ENCODE results near the gene CSF3.
"Not testable (repeated sequence)": the region's sequence is repeated elsewhere in the genome, so short reads cannot be mapped to it uniquely, and the experiment has no call there.

CSF3 gene

DNA sequence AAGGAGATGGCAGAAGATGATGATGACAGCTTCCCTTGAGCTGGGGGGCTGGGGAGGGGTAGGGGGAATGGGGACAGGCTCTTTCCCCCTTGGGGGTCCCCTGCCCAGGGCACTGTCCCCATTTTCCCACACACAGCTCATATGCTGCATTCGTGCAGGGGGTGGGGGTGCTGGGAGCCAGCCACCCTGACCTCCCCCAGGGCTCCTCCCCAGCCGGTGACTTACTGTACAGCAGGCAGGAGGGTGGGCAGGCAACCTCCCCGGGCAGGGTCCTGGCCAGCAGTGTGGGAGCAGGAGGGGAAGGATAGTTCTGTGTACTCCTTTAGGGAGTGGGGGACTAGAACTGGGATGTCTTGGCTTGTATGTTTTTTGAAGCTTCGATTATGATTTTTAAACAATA lies 17.7 kb upstream of the CSF3 start:
- no peak for DNase-seq (ENCODE audit: low spot score)

DNA sequence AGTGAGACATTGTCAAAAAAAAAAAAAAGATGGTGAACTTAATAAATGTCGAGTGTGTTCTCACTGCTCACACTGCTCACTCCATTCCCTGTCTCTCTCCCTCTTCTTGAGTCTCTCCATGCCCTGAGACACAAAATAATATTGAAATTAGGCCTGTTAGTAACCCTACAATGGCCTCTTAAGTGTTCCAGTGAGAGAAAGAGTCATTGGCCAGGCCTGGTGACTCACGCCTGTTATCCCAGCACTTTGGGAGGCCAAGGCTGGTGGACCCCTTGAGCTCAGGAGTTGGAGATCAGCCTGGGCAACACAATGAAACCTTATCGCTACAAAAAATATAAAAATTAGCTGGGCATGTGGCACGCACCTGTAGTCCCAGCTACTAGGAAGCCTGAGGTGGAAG lies 16.2 kb upstream of the CSF3 start:
- no peak for DNase-seq (ENCODE audit: low spot score)

DNA sequence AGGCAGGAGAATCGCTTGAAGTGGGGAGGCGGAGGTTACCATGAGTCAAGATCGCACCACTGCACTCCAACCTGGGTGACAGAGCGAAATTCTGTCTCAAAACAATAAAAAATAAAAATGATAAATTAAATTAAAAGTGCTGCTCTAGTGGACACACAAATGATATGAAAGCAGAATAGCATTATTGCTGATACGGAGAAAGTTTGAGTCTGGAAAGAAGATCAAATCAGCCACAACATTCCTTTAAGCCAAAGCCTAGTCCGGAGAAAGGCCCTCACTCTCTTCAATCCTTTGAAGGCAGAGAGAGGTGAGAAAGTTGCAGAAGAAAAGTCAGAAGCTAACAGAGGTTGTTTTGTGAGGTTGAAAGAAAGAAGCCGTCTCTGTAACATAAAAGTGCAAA lies 15.1 kb upstream of the CSF3 start:
- DNase-seq (ENCODE audit: low spot score) = no peak

DNA sequence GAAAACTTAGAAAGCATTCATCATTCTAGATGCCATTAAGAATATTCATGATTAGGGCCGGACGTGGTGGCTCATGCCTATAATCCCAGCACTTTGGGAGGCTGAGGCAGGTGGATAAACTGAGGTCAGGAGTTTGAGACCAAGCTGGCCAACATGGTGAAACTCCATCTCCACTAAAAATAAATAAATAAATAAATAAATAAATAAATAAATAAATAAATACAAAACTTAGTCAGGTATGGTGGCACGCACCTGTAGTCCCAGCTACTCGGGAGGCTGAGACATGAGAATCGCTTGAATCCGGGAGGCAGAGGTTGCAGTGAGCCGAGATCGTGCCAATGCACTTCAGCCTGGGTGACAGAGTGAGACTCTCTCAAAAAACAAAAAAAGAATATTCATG lies 13.9 kb upstream of the CSF3 start:
- DNase-seq (ENCODE audit: low spot score) = not testable (repeated sequence)

DNA sequence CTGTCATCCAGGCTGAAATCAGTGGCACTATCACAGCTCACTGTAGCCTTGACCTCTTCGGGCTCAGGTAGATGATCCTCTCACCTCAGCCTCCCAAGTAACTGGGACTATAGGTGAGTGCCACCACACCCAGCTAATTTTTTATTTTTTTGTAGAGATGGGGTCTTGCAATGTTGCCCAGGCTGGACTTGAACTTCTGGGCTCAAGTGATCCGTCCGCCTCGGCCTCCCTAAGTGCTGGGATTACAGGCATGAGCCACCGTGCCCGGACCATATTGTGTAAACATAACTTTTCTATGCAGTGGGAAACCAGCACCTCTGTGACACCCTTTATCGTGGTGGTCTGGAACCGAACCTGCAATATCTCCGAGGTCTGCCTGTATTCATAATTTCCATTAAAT lies 11.2 kb upstream of the CSF3 start:
- DNase-seq (ENCODE audit: low spot score) = no peak

DNA sequence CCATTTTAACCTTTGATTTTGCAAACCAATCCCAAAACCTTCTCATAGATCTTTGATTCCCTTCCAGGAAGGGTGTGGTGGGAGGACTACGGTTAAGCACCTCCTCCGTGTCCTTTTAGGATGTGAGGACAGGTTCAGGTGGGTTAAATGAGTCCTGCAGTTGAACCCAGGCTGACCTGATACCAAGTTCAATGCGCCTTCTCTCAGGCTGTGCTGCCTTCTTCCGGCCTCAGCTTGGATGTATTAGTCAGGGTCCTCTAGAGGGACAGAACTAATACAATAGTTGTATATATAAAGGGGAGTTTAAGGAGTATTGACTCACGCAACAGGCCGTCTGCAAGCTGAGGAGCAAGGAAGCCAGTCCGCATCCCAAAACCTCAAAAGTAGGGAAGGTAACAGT lies 10.5 kb upstream of the CSF3 start:
- DNase-seq (ENCODE audit: low spot score) = no peak

DNA sequence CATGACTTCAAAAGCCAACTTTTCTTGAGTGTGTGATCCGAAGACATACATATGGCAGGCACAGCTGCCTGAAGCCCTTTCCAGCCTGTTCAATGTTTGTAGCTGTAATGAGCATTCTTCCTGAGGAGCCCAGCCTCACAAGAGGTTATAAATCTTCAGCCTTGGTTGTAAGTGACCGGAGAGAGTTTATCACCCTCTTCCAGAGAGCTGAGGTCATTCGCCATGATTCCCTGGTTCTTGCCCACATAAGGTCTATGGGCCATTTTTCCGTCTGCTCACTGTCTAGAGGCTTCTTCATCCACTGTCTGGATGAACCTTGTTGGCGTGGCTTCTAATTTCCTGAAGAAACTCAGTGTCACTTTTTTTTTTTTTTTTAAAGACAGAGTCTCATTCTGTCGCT lies 9.7 kb upstream of the CSF3 start:
- no peak for DNase-seq (ENCODE audit: low spot score)

DNA sequence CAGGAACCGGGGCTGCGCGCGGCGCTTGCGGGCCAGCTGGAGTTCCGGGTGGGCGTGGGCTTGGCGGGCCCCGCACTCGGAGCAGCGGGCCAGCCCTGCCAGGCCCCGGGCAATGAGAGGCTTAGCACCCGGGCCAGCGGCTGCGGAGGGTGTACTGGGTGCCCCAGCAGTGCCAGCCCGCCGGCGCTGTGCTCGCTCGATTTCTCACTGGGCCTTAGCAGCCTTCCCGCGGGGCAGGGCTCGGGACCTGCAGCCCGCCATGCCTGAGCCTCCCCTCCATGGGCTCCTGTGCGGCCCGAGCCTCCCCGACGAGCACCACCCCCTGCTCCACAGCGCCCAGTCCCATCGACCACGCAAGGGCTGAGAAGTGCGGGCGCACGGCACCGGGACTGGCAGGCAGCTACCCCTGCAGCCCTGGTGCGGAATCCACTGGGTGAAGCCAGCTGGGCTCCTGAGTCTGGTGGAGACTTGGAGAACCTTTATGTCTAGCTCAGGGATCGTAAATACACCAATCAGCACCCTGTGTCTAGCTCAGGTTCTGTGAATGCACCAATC lies 4.2 kb upstream of the CSF3 start:
- DNase-seq (ENCODE audit: low spot score) = not testable (repeated sequence)

DNA sequence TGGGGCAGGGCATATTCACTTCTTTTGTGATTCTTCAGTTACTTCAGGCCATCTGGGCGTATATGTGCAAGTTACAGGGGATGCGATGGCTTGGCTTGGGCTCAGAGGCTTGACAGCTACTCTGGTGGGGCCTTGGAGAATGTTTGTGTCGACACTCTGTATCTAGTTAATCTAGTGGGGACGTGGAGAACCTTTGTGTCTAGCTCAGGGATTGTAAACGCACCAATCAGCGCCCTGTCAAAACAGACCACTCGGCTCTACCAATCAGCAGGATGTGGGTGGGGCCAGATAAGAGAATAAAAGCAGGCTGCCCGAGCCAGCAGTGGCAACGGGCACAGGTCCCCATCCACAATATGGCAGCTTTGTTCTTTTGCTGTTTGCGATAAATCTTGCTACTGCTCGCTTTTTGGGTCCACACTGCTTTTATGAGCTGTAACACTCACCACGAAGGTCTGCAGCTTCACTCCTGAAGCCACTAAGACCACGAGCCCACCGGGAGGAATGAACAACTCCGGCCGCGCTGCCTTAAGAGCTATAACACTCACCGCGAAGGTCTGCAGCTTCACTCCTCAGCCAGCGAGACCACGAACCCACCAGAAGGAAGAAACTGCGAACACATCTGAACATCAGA lies 3.1 kb upstream of the CSF3 start:
- DNase-seq (ENCODE audit: low spot score) = not testable (repeated sequence)

DNA sequence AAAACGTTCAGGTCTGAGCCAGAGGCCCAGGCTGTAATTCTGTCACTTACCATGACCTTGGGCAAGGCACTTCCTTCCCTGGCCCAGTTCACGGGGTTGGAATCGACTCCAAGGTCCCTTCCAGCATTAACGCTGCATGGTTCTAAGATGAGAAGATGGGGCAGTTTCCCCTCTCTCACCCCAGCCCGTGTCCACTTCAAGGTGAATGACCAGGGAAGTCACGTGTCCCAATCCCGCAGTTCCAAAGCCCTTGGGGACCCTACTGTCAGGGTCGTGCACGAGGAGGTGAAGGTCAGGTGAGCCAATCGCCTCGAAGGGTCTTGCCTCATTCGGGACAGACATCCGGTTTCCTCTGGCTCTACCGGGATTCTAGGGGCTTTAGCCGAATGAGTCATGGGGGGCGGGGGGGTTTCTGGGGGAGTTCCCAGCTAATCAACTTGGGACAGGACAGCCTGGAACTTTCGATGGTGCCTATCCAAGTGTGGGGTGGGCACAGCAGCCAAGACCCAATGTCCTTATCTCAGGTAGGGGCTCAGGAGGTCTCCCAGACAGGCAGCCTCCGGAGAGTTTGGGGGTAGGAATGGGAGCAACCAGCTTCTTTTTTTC lies 762 bp upstream of the CSF3 start:
- no peak for DNase-seq (ENCODE audit: low spot score)

DNA sequence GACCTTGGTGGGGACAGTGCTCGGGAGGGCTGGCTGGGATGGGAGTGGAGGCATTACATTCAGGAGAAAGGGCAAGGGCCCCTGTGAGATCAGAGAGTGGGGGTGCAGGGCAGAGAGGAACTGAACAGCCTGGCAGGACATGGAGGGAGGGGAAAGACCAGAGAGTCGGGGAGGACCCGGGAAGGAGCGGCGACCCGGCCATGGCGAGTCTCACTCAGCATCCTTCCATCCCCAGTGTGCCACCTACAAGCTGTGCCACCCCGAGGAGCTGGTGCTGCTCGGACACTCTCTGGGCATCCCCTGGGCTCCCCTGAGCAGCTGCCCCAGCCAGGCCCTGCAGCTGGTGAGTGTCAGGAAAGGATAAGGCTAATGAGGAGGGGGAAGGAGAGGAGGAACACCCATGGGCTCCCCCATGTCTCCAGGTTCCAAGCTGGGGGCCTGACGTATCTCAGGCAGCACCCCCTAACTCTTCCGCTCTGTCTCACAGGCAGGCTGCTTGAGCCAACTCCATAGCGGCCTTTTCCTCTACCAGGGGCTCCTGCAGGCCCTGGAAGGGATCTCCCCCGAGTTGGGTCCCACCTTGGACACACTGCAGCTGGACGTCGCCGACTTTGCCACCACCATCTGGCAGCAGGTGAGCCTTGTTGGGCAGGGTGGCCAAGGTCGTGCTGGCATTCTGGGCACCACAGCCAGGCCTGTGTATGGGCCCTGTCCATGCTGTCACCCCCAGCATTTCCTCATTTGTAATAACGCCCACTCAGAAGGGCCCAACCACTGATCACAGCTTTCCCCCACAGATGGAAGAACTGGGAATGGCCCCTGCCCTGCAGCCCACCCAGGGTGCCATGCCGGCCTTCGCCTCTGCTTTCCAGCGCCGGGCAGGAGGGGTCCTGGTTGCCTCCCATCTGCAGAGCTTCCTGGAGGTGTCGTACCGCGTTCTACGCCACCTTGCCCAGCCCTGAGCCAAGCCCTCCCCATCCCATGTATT lies 1.1 kb downstream of the CSF3 start:
- no peak for DNase-seq (ENCODE audit: low spot score)

DNA sequence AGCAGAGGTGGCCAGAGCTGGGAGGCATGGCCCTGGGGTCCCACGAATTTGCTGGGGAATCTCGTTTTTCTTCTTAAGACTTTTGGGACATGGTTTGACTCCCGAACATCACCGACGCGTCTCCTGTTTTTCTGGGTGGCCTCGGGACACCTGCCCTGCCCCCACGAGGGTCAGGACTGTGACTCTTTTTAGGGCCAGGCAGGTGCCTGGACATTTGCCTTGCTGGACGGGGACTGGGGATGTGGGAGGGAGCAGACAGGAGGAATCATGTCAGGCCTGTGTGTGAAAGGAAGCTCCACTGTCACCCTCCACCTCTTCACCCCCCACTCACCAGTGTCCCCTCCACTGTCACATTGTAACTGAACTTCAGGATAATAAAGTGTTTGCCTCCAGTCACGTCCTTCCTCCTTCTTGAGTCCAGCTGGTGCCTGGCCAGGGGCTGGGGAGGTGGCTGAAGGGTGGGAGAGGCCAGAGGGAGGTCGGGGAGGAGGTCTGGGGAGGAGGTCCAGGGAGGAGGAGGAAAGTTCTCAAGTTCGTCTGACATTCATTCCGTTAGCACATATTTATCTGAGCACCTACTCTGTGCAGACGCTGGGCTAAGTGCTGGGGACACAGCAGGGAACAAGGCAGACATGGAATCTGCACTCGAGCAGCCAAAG lies 2.3 kb downstream of the CSF3 start:
- DNase-seq (ENCODE audit: low spot score) = no peak

DNA sequence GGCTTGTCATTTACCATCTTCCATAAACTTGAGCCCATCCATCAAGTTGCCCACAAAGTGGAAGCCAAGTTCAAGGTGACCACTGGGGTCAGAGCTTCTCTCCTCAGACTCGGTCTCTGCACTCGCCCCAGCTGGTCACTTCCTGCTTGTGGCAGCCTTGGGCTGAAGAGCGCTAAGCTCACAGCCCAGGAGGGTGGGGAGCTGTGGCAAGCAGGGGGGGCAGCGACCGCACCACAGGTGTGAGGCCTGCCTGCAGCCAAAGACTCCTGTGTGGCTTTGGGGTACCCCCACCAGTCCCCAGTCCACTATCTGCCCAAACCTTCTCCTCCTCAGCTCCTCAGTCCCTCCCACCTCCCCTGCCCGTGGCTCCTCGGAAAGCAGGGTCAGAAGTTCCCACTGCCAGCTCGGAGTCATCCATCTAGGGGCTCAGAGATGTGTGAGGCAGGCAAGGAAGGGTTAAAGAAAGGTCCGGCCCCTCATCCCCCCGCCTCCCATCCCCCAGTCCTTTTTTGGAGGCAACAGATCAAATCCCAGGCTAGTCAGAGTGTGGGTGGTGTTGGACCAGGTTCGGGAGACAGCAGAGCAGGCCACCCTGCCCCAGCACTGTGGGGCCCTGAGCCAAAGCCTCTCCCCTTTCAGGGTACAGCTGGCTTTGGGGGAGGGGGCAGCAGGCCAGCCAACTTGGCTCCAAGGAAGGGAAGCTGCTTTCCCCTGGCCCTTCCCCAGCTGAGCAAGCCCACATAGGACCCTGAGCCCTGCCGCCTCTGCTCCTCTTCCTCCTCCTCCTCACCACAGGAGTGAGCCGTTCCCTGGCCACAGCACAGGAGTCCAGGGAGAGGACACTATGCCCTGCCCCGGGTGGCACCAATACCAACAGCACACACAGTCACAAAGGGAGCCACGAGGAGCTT lies 3.2 kb downstream of the CSF3 start:
- no peak for DNase-seq (ENCODE audit: low spot score)

DNA sequence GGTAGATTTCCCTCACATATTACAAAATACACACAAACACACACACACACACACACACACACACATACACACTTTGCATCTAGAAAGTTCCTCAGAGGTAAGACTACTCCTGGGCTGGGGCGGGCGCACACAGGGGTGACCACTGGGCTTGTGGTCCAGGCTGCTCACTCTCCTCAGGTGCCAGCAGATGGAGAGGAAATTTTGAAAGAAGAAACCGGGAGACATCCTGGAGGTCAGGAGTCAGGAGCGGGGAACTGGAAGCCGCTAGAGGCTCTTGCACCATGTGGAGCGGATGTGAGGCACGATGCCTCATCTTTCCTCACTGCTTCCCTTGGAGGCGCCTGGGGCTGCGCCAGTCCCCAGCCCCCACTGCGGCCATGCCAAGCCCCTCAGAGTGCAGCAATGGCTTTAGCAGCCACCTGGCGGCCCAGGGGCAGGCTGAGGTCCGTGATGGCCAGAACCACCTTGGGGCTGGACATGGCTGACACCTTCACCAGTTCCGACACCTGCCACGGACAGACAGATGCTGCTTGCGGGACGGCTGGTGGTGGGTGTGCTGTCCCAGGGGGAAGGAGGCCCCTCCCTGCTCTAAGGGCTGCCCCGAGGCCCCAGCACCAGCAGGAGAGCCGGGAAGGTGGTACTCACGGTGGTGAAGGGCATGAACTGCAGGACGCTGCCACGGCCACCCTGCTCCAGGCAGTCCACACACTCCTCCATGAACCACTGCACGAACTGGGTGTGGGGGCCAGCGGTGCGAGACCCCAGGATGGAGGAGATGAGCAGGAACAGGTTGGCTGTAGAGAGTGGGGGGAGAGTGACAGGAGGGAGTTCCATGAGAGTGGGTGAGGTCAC lies 4.1 kb downstream of the CSF3 start:
- DNase-seq (ENCODE audit: low spot score) = no peak

DNA sequence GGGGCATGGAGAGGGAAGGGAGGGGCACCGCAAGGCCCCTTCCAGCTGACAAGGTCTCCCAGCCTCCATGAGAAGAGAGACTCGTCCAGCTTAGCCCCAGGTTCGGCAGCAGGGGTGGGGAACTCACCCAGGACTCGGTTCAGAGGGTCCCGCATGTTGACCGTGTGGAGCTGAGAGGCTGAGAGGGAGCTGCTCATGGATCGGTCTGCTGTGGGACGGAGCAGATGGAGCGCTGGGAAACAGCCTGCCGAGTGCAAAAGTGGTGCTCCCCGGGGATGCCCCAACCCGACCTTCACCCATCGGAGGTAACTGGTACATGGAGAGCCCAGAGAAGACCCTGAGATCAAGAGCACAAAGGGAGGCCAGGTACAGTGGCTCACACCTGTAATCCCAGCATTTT lies 4.9 kb downstream of the CSF3 start:
- no peak for DNase-seq (ENCODE audit: low spot score)

DNA sequence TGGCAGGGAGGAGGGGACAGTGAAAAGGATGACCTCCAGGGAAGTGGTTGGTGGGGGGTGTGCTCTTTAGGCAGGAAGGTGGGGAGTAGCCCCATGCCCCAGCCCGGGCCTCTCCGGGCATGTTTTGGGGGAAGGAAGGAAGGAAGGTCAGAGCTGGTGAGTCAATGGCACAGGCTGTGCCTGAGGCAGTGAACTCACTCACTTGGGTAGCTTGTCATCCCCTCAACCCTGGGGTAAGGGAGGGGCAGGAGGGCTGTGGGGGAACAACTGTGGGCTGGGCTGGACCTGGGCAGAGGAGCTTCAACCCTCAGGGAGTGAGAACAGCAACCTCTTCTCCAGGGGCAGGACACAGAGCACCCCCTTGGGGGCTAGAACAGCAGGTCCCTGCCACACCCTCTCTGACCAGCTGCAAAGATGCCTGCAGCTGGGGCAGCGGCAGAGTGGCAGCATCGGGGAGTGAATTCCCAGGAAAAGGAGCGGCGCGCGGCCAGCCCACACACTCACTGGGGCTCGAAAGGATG lies 6.3 kb downstream of the CSF3 start:
- no peak for DNase-seq (ENCODE audit: low spot score)

DNA sequence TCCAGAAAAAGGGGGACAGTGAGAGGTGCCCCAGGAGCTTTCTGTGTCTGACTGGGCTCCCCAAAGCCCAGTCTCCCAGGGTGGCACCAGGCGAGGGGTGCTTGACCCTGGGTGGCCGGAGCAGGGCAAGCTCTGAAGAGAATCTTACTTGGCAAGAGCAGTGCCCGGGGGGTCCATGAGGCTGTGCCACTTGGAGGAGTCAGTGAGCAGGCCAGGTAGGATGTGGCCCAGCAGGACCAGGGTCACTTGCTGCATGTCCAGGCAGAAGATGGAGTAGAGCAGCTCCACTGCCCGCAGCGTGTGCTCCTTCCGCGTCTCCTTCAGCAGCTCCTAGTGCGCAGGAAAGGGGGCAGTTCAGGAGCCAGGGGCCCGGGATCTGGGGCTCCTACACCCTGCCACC lies 7.3 kb downstream of the CSF3 start:
- DNase-seq (ENCODE audit: low spot score) = no peak

DNA sequence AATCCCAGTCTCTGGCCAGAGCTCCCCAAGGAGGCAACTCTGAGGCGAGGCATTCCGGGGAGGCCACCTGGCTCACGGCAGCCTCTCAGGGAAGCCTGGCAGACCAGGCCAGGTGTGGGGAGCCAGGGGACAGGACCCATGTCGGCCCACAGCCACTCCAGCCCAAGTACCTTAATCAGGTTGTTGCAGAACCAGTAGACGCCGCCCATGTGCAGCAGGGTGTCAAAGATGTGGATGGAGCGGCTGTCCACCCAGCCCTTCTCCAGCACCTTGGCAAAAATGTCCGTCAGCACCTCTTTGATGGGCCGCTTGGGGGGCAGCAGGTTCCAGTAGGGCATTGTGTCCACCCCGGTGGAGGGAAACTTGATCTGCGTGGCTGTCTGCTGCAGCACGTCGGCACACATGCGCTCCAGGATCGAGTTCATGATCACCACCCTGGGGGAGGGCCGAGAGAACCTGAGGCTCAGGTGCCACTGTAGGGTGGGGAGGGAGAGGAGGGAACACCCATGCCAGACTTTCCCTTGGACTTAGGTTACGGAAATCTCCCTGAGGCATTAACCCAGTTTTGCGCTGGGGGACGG lies 7.8 kb downstream of the CSF3 start:
- DNase-seq (ENCODE audit: low spot score) = no peak

DNA sequence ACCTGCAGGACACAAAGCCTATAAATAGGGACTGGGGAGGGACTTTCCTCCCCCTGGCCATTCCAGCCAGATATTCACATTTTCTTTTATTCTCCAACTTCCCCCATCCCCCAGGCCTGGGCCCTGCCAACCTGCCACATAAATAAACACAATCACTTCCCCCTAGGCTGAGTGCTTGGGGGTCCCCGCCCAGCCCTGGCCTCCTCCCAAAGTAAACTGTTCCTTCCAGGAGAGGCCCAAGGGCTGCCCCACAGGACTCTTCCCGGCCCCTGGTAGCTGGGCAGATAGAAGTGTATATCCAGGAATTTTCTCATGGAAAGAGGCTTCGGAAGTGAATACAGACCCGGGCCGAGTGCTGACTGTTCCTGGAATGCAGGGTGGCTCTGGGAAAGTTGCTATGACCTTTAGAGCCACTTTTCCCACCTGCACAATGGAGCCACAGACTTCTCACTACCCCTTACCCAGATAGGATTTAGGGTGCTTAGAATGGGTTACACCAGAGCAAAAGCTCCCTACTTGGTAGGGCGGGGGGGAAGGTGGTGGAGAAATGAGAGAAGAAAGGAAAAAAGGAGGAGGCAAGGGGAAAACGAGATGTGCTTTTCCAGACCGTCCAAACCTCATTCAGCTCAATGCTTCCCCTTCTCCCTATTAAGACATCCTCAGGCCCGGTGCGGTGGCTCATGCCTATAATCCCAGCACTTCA lies 8.5 kb downstream of the CSF3 start:
- no peak for DNase-seq (ENCODE audit: low spot score)
